HepG2 (cell line): ENCODE data around the gene PCLO.

Source experiments
- ETV5 ChIP-seq: IDR thresholded peaks from 2 replicates; pipeline ENCODE4 v1.6.1; 2018; ENCODE audit warnings: missing biosample characterization, missing genetic modification reagents, inconsistent platforms, borderline replicate concordance
- ZNF564 ChIP-seq: sonication (generic); formaldehyde crosslinking; IDR thresholded peaks from 2 replicates; pipeline ENCODE4 v1.8.1; 2023; ENCODE audit warnings: mild to moderate bottlenecking, missing genetic modification reagents

DNA sequence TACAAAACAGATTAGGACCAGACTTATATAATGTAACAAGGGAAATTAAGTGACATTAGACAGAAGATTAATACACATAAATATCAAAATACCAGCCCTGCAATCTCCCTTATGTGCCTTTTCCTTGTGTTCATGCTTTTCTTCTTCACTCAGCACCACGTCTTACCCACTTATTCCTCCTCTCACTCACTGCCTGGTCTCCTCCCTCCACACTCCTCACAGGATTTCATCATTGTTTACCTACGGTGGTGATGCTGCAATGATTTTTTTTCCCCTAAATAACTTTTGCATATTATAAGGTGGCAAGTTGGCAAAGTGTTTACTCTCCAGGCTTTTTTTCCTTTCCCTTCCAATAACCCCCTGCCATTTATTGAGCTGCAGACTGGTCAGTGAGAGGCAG is 203.2 kb downstream of the PCLO start:
- TF ChIP-seq ETV5 (CRISPR knock-in tag) (no peak), ZNF564 (no peak)
